GM19395 (cell line): ENCODE measurements around the gene WAPL.

Experiments
- ATAC-seq: cut with Tn5 transposase; IDR thresholded peaks from one replicate; pipeline ENCODE4 v1.9.1; 2021; ENCODE audit warnings: mild to moderate bottlenecking, moderate library complexity; ENCODE audit not compliant: unreplicated experiment

Gene WAPL

DNA sequence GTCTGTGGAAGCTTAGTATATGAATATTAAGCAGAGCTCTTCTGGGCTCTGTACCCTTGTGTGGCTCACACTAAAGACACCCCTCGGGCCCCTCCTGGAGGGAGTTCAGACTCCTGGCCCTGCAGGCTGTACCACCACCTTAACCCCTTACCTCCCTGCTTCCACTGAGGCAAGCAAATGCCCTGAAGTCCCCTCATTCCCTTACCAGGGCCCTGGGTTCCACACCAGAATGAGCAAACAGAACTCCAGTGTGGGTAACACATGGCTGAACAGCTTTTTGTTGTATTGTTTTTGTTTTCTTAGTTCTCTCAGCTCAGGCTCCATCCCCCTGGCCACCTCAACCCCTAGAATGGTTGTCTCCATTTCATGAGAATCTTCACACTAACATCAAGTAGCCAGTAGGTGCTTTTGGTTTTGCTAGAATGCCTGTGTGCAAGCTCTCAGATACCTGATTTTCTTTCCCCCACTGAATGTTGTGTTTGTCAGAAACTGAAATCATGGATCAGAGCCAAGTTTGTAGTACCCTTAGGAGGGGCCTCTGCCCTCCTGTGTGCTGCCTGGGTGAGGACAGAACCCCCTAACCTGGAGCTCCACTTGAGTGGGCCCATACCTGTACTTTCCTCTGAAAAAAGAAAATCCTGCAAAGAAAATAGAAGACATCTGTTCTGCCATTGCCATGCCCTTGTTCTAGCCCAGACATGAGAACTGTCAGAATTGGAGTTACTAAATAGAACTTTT, 2.8 kb upstream of the WAPL start:
- no peak for ATAC-seq

DNA sequence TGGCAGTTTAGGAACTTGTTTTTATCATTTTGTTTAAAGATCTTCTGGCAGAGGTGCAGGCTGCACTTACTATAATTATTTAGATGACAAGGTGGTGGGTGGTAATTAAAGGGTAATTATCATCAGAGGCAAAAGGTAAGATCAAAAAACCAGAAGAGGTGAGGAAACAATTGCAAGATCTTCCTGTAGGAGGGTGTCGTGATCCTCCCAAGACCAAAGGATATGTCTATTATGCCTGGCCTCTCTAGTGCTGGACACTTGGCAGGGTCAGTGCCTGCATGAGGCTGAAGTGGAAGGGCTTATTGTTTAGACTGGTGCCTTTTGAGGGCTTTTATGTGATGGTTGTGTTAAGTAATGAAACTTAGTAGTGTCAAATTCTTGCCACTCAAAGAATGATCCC, 1.8 kb upstream of the WAPL start:
- ATAC-seq: no peak

DNA sequence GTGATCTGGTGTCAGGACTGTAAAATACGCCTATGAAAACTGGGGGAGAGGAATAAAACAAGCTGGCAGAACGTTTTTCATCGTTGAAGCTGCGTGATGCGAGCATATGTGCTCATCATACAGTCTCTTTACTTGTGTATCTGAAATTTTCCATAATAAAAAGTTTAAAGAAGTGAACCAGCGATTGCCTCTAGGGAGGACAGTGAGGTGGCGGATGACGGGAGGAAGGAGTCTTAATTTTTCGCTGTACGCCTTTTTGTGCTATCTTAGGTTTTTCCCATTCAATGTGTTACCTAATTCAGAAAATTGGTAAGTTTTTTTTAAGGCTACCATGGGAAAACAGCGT, 891 bp upstream of the WAPL start:
- ATAC-seq: no peak

DNA sequence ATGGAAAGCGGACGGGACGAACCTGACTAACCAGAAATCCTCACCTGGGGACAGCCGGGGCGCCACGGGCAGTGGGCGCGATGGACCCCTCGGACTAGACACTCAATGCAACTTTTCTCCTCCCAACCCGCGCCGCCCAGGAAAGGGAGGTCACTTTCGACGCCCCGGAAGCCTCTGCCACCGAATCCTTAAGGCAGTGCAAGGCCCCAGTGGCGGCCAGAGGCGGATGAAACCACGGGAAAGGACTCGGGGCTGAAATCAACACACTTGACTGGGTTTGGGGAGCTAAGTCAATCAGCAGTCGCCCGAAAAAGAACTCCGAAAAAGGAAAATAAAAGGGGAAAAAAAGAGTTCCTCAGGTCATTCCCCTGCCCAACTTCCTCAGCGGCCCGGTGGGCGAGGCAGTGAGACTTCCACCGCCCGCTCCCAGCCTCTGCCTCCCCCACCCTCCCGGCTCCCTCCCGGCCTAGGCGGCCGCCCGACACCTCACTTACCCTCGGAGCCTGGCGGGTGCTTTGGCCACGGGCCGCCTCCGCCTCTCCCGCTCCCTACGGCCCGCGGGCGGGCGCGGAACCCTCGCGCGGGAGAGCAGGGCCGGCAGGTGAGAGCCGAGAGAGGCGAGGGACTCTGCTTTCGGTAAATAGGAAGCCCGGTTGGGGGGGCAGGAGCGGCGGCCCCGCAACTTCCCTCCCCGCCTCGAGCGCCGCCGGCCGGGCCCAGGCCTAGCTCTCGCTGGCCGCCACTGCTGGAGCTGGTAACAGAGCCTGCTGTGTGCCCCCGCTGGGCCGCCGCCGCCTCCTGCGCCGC, 518 bp downstream of the WAPL start:
- ATAC-seq: peak; percentile 36

DNA sequence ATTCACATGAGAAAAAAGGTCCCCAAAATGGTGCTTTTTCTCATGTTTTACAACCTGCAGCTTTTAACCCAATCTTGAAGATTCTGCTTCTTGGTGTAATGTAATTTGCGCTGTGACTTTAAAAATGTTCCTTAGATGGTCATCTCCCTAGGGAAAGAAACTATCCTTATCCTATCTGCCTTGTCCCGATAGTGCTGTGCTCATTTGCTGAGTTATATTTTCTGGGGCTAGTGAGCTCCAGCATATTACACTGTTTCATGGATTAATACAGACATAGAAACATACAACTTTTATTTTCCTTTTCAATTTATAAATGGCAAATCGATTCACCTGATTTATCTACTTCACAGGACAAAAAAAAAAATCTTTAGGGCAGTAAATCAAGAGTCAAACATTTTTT, 2.8 kb downstream of the WAPL start:
- no peak for ATAC-seq

DNA sequence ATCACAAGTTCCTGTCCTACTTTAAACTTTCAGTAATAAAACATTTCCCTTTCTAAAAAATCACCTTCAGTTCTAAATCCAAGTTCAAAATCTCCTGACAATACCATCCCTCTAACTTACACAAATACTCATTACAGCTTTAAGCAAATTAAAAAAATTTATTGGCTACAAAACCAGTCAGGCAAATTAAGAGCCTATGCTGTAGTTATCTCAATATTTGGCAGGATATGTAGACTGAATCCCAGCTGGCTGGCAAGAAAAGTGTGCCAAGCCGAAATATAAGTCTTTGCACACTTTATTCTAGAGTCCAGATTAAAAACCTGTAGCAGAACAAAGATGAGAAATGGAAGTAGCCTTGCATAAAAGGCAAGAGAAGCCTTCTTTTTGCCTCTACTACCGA, 9.5 kb downstream of the WAPL start:
- no peak for ATAC-seq

DNA sequence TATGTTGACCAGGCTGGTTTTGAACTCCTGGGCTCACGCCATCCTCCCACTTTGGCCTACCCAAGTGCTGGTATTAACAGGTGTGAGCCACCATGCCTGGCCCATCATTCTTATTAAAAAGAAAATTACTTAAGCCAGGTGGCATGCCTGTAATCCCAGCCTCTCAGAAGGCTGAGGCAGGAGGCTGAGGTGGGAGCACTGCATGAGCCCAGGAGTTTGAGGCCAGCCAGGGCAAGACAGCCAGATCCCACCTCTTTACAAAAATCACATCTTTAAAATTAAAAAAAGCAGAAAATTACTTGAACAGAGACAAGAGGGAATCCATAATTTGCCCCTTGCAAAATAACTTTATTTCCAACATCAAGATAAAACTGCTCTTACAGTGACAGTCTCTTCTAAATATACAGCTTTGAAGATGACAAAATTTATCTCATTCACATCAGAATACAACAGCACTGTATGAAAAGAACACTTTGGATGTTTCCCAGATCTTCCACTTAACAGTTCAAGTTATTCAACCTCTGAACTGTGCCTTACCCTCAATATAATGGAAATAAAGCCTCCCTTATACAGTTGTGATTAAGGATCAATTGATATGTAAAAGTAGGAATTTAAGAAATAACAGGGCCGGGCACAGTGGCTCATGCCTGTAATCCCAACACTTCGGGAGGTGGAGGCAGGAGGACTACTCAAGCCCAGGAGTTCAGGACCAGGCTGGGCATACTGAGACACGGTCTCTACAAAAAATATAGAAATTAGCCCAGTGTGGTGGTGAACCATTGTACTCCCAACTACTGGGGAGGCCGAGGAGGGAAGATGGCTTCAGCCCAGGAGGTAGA, 10.3 kb downstream of the WAPL start:
- no peak for ATAC-seq

DNA sequence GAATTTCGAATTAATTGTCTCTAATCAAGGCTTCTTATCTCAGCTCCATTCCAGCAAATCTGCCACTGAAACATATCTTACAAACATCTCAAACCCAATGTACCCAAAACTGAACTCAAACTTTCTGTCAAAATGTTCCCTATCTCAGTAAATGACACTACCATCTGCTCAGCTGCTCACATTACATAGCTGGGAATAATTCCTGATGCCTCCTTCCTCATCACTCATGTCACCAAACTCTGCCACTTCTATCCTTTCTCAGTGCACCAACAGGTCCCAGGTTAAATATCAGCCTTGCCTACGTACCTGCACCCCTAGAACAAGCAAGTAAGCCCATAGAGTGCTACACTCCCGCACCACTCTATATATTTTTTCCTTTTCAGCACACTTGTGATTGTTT, 12.4 kb downstream of the WAPL start:
- no peak for ATAC-seq

DNA sequence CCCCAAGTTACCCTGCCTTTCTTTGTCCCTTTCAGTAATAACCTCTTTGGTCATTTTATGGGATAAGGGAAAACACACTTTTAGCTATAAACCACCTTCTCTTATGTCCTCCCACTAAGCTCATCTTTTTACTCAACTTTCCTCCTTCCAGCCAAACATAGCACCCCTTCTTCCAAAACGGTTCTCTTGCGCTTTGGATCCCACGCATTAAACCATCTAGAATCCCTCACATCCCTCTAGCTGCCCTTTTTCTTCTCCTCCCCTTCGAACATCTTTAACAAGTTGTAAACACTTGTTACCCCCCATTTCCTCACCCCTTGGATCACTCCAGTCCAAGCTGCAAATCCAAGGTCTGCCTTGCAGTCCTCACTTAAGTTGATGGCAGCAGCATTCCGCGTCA, 13.4 kb downstream of the WAPL start:
- no peak for ATAC-seq

DNA sequence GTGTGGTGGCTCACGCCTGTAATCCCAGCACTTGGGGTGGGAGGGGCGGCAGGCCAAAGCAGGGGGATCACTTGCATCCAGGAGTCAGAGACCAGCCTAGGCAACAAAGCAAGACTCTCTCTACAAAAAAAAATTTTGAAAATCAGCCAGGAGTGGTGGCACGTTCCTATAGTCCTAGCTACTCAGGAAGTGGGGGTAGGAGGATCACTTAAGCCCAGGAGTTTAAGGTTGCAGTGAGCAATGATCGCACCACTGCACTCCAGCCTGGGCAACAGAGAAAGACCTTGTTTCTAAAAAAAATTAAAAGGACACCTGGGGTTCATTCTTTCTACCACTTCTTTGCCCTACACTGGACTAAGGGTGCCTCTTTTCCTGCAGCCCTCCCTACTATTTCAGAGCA, 15.1 kb downstream of the WAPL start:
- no peak for ATAC-seq

DNA sequence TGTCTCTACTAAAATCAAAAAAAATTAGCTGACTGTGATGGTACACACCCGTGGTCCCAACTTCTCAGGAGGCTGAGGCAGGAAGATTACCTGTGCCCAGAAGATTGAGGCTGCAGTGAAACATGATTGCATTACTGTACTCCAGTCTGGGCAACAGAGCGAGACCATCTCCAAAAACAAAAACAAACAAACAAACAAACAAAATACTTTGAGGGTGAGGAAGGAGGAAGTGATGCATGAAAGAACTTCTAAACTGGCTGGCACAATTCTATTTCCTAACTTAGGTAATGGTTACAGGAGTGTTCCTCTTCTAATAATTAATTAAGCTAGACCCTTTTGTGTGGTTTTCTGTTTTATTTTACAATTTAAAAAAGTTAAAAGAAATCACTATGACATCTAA, 15.5 kb downstream of the WAPL start:
- no peak for ATAC-seq

DNA sequence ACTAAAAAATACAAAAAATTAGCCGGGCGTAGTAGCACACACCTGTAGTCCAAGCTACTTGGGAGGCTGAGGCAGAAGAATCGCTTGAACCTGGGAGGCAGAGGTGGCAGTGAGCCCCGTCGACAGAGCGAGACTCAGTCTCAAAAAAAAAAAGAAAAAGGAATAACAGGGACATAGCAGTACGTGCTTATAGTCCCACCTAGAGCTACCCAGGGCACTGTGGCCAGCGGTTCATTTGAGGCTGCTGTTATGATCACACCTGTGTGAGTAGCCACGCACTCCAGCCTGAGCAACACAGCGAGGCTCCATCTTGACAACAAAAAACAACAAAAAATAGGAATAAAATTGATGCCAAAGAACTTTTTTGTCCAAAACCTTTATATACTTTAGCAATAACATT, 17.1 kb downstream of the WAPL start:
- ATAC-seq: no peak

DNA sequence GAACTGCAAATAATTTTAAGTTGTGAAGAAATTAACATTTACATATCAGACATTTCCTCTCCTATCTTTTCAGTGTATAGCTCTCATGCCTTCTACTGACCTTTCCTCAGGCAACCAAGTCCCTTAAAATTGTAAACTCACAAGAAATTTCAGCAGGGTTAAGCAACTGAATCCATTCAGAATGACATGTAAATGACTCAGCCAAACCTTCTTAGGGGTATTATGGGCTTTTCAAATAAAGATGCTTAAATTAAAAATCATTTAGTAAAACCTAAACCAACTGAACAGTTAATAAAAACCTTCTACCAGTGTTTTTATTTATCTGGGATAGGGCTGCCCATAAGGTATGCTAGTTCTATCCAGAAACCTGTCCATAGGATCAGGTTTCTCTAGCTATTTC, 20.7 kb downstream of the WAPL start:
- no peak for ATAC-seq

DNA sequence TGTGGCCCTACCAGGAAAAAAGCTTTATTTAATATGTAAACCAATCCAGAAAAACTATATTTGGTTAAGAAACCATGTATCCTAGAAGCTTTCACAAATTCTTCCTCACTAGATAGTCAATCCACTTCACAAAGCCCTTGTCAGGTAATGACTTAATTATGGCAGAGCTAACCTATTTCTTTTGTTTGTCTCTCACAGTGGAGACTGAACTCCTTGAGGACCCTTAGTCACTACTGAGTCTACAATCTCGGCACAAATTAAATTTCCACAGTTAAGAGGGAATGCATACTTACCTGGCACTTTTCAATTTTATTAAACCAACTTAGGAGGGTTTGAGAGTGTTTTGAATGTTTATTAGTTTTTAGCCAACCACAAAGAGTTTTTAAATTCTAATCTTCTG, 23.0 kb downstream of the WAPL start:
- ATAC-seq: no peak

DNA sequence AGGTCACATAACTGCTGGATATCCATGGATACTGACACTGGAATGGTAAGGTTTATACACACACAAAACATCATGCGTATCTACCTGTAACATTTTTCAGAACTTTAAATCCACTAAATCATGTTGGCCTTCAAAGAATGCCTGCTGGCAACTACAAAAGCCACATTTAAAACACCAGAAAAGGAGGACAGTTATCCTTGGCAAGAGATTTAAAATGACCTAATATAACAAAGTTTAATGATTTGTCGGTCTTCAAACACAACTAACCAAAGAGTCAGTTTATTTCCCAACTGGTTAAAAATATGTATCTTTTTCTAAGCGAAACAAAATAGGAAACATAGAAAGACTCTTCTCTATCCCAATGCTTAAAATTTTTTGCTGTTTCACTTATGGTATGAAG, 24.0 kb downstream of the WAPL start:
- ATAC-seq: no peak

DNA sequence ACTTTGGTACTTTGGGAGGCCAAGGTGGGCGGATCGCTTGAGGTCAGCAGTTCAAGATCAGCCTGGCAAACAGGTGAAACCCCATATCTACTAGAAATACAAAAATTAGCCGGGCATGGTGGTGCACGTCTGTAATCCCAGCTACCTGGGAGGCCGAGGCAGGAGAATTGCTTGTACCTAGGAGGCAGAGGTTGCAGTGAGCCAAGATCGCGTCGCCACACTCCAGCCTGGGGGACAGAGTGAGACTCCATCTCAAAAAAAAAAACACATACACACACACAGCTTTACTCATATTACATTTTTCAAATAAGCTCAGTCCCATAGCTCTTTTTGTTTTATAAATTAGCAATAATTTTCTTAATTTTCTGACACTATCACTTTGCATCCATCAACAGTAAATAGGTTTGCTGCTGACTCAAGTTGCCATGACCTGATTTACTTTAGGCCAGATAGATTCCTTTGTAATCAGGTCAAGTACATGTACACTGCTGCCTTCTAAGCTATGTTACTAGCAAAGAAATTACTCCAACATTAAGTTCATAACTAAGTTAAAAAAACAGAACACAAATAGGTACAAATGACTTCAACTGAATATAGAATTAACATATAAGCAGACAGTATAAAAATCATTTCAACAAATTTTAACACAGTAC, 31.5 kb downstream of the WAPL start:
- ATAC-seq: no peak

DNA sequence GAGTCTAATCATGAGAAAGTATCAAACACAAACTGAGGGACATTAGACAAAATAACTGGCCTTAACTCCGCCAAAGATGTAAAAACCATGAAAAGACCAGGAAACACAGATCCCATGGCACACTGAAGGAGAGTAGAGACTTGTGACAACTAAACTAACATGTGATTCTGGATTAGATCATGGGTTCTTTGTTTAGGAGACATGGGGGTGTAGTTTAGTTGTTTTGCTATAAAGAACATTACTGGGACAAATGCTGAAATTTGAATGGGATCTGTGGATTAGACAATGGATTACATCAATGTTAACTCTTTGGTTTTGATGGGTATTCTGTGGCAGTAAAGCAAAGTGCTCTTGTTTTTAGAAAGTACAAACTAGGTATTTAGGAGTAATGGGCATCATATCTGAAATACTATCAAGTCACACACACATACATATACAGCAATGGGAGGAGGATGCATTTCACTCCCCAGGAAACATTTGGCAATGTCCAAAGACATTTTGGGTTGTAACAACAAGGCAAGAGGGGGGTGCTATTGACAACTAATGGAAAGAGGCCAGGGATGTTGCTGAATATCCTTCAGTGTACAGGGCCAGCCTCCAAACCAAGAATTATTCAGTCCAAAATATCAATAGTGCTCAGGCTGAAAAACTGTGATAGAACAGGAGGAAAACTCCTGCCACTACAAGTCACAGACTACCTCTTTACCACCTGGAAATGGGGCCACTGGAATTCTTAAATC, 32.4 kb downstream of the WAPL start:
- ATAC-seq: no peak

DNA sequence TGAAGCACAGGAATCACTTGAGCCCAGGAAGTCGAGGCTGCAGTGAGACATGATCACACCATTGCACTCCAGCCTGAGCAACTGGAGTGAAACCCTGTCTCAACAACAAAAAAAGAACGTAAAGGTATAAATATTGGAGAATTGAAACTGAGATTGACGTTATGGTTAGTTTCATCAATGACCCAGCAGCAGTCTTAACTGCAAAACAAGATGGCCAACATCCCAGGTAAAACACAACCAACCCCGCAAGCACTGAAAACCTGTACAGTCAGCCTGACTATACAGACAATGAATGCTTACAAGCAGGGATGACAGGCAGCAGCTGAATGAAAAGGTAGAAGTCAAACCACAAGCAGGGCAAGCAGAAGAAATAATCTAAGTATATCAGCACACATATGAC, 34.7 kb downstream of the WAPL start:
- peak; percentile 71 for ATAC-seq

DNA sequence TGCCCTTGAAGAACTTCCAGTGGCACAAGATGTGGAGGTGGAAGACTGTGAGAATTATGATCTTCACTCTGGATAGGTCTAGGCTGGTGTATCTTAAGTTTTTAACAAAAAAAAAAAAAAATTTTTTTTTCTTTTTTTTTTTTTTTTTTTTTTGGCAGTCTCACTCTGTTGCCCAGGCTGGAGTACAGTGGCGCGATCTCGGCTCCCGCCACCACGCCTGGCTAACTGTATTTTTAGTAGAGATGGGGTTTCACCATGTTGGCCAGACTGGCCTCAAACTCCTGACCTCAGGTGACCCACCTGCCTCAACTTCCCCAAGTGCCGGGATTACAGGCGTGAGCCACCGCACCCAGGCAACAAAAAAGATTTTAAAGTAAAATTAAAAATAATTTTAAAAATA, 37.9 kb downstream of the WAPL start:
- no peak for ATAC-seq

DNA sequence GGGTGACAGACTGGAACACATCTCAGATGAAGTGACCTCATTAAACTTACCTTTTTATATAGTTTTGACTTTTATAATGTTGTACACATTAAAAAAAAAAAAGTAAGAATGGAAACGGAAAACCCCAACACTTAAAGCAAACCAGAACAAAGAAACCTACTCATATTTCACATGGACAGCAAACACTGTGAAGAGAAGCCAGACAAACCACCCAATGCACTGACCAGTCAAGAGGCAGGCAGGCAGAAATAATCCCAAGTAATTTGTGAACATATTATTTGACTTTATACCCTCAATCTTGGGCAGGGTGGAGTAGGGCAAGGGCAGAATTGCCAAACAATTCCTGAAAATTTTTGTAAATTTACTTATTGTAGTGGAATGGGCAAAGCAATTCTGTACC, 39.8 kb downstream of the WAPL start:
- no peak for ATAC-seq

DNA sequence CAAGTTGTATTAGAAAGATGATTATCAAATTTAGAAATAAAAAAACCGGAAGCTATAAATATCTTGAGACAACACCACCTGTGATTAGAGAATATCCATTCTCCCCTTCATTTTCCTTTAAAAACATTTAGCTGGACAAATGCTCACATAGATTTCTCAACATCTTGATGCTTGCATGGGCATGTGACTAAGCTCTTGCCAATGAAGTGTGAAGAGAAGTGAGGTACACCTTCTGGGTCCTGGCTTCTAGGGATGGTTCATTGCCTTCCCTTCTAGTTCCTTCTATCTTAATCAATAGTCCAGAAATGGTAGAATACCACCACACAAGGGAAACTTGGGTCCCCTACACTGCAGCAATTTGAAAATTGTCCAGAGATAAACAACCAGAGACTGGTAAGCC, 41.0 kb downstream of the WAPL start:
- ATAC-seq: no peak
